Neural progenitor cell (in vitro differentiated cells): ENCODE results near the gene RPUSD1. TPM values are rescaled to one million over a fixed set of nuclear protein-coding genes. Genes with fewer than 3 reads are reported as not detected.

Source experiments
- DNase-seq: peaks from one replicate; pipeline ENCODE4 v3.0.0-alpha.2; 2016; ENCODE audit warnings: low spot score
- H2AFZ ChIP-seq: fragments of 200-600 bp; sonication (generic); replicated peaks from 2 replicates; pipeline ENCODE4 v1.6.1; 2016; ENCODE audit warnings: antibody characterized with exemption
- H3F3A ChIP-seq: fragments of 200-600 bp; sonication (generic); 2 replicates; pipeline ENCODE4 v1.6.1; 2016; ENCODE audit warnings: antibody characterized with exemption, low read depth
- H3K27ac ChIP-seq: fragments of 200-600 bp; sonication (generic); 2 replicates; pipeline ENCODE4 v1.5.1; 2016; ENCODE audit warnings: mild to moderate bottlenecking
- H3K27me3 ChIP-seq: fragments of 200-600 bp; sonication (generic); 2 replicates; pipeline ENCODE4 v1.6.1; 2016; ENCODE audit warnings: mild to moderate bottlenecking, moderate library complexity
- H3K36me3 ChIP-seq: fragments of 200-600 bp; sonication (generic); 2 replicates; pipeline ENCODE4 v1.5.1; 2016
- H3K4me1 ChIP-seq: fragments of 200-600 bp; sonication (generic); 2 replicates; pipeline ENCODE4 v1.6.1; 2016; ENCODE audit warnings: mixed run types
- H3K4me2 ChIP-seq: fragments of 200-600 bp; sonication (generic); 2 replicates; pipeline ENCODE4 v1.6.1; 2016
- H3K4me3 ChIP-seq: fragments of 200-600 bp; sonication (generic); 2 replicates; pipeline ENCODE4 v1.5.1; 2016
- H3K79me2 ChIP-seq: fragments of 200-600 bp; sonication (generic); 2 replicates; pipeline ENCODE4 v1.6.1; 2016; ENCODE audit warnings: low read depth
- H3K9ac ChIP-seq: fragments of 200-600 bp; sonication (generic); 2 replicates; pipeline ENCODE4 v1.6.1; 2016
- H3K9me3 ChIP-seq: fragments of 200-600 bp; sonication (generic); 2 replicates; pipeline ENCODE4 v1.5.1; 2016; ENCODE audit warnings: low read depth
- H4K20me1 ChIP-seq: fragments of 200-600 bp; sonication (generic); 2 replicates; pipeline ENCODE4 v1.6.1; 2016; ENCODE audit warnings: low read depth
- H3K27ac Mint-ChIP-seq: 3 replicates; pipeline ENCODE4 v1.8.0; 2021; ENCODE audit warnings: mixed read lengths
- H3K27me3 Mint-ChIP-seq: 2 replicates; pipeline ENCODE4 v1.8.0; 2022; ENCODE audit warnings: low read depth, mild to moderate bottlenecking, inconsistent platforms, moderate library complexity, mixed read lengths; ENCODE audit not compliant: insufficient read depth
- H3K36me3 Mint-ChIP-seq: 3 replicates; pipeline ENCODE4 v1.8.0; 2021; ENCODE audit warnings: mixed read lengths
- H3K4me1 Mint-ChIP-seq: 3 replicates; pipeline ENCODE4 v1.8.0; 2021; ENCODE audit warnings: mixed read lengths
- H3K4me3 Mint-ChIP-seq: 3 replicates; pipeline ENCODE4 v1.8.0; 2021; ENCODE audit warnings: mild to moderate bottlenecking, moderate library complexity, mixed read lengths
- H3K9me3 Mint-ChIP-seq: 3 replicates; pipeline ENCODE4 v1.8.0; 2020; ENCODE audit warnings: mixed read lengths
- EZH2 ChIP-seq: fragments of 200-600 bp; sonication (generic); IDR thresholded peaks from 2 replicates; pipeline ENCODE4 v1.6.1; 2017; ENCODE audit warnings: antibody characterized with exemption, mild to moderate bottlenecking, moderate library complexity
- EZH2phosphoT487 ChIP-seq: fragments of 200-600 bp; sonication (generic); IDR thresholded peaks from 2 replicates; pipeline ENCODE4 v1.6.1; 2017; ENCODE audit warnings: antibody characterized with exemption
- total RNA-seq: library from RNA; depleted of rRNA; stranded (reverse); fragments of >200 nt; gene quantifications from 2 replicates; pipeline ENCODE4 v1.2.3, GENCODE V29; 2015; ENCODE audit warnings: low replicate concordance
- TF ChIP-seq, protein P1 (sequence below): fragments of 200-600 bp; sonication (generic); IDR thresholded peaks from 2 replicates; pipeline ENCODE4 v1.5.1; 2017; ENCODE audit warnings: antibody characterized with exemption, mild to moderate bottlenecking

Gene RPUSD1
- total RNA-seq, 1 donor from 2014 or later, result 5.6 TPM

DNA sequence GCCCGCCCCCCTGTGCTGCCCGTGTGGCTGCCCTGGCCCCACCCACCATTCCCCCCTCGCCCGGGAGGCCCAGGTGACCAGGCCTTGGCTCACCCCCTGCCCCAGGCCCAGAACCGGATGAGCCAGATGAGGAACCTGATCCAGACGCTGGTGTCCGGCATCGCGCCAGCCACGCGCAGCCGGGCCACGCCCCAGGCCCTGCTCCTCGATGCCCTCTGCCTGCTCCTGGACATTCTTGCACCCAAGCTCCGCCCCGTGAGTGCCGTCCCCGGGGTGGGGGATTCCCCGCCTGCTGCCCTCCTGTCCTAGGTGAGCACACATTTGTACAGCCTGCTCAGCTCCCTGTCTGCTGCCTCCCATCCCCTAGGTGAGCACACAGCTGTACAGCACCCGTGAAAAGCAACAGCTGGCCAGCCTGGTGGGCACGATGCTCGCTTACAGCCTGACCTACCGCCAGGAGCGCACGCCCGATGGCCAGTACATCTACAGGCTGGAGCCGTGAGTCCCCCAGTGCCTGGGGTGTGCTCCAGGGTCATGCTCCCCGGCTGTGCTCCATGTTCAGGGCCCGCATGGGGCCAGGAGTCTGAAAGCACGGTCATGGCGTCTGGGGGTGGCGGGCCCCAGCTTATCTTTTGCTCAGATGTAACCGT is 7.5 kb upstream of the RPUSD1 start:
- H3K36me3 Mint-ChIP-seq, result peaks cover 9% of the 10 kb centered on the region
- H3K4me2 ChIP-seq, result no peak overlapping the region
- no peak overlapping the region for H3K27ac Mint-ChIP-seq
- peaks cover 5% of the 10 kb centered on the region for H3K27me3 Mint-ChIP-seq
- H3K9ac ChIP-seq, result no peak overlapping the region
- no peak overlapping the region for H3K27ac ChIP-seq
- no peak overlapping the region for H3K4me3 ChIP-seq
- no peak overlapping the region for H3K4me3 Mint-ChIP-seq
- DNase-seq, result no peak
- H3K9me3 ChIP-seq, result no peaks in the 10 kb centered on the region
- H3K9me3 Mint-ChIP-seq, result no peaks in the 10 kb centered on the region
- H3K36me3 ChIP-seq, result no peaks in the 10 kb centered on the region
- H4K20me1 ChIP-seq, result peaks cover 36% of the 10 kb centered on the region
- H2AFZ ChIP-seq, result no peak overlapping the region
- H3K4me1 Mint-ChIP-seq, result peaks cover 3% of the 10 kb centered on the region
- peaks cover 19% of the 10 kb centered on the region for H3K27me3 ChIP-seq
- H3K4me1 ChIP-seq, result peaks cover 10% of the 10 kb centered on the region
- no peaks in the 10 kb centered on the region for H3K79me2 ChIP-seq
- H3F3A ChIP-seq, result peaks cover 5% of the 10 kb centered on the region
- no peak for TF ChIP-seq EZH2phosphoT487
- TF ChIP-seq, protein P1, sequence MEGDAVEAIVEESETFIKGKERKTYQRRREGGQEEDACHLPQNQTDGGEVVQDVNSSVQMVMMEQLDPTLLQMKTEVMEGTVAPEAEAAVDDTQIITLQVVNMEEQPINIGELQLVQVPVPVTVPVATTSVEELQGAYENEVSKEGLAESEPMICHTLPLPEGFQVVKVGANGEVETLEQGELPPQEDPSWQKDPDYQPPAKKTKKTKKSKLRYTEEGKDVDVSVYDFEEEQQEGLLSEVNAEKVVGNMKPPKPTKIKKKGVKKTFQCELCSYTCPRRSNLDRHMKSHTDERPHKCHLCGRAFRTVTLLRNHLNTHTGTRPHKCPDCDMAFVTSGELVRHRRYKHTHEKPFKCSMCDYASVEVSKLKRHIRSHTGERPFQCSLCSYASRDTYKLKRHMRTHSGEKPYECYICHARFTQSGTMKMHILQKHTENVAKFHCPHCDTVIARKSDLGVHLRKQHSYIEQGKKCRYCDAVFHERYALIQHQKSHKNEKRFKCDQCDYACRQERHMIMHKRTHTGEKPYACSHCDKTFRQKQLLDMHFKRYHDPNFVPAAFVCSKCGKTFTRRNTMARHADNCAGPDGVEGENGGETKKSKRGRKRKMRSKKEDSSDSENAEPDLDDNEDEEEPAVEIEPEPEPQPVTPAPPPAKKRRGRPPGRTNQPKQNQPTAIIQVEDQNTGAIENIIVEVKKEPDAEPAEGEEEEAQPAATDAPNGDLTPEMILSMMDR, result no peak
- TF ChIP-seq EZH2, result no peak

DNA sequence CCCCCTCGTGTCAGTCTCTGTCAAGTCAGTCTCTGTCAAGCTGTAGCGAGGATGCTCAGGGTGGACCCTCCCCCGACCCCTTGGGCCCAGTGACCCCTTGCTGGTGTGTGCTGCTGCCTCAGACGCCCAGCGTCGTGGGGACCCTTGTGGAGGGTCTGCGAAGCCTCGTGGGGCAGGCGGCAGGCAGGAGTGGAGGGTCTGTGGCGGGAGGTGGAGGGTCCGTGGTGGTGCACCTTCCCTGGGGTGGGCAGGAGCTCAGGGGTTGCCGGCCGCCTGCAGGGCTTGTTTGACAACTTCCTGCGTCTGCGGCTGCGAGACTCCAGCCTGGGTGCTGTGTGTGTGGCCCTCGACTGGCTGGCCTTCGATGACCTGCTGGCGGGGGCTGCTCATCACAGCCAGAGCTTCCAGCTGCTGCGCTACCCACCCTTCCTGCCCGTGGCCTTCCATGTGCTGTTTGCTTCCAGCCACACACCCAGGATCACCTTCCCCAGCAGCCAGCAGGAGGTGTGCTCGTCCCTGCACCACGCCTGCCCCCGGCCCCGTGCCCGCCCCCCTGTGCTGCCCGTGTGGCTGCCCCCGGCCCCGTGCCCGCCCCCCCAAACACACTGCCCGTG is 6.8 kb upstream of the RPUSD1 start:
- H3K9me3 Mint-ChIP-seq, result no peaks in the 10 kb centered on the region
- no peak overlapping the region for H3K4me3 Mint-ChIP-seq
- no peaks in the 10 kb centered on the region for H3F3A ChIP-seq
- H3K79me2 ChIP-seq, result peaks cover 3% of the 10 kb centered on the region
- H3K9ac ChIP-seq, result no peak overlapping the region
- no peak overlapping the region for H3K4me3 ChIP-seq
- peaks cover 11% of the 10 kb centered on the region for H3K27me3 ChIP-seq
- peaks cover 33% of the 10 kb centered on the region for H4K20me1 ChIP-seq
- DNase-seq, result no peak
- H3K27me3 Mint-ChIP-seq, result peaks cover 5% of the 10 kb centered on the region
- no peaks in the 10 kb centered on the region for H3K36me3 ChIP-seq
- peaks cover 3% of the 10 kb centered on the region for H3K4me1 ChIP-seq
- peaks cover 9% of the 10 kb centered on the region for H3K36me3 Mint-ChIP-seq
- no peaks in the 10 kb centered on the region for H3K9me3 ChIP-seq
- H3K4me2 ChIP-seq, result no peak overlapping the region
- H3K4me1 Mint-ChIP-seq, result peaks cover 3% of the 10 kb centered on the region
- H3K27ac Mint-ChIP-seq, result no peak overlapping the region
- TF ChIP-seq EZH2phosphoT487 (no peak), EZH2 (no peak)
- TF ChIP-seq, protein P1, result no peak
- no peak overlapping the region for H3K27ac ChIP-seq
- no peak overlapping the region for H2AFZ ChIP-seq

DNA sequence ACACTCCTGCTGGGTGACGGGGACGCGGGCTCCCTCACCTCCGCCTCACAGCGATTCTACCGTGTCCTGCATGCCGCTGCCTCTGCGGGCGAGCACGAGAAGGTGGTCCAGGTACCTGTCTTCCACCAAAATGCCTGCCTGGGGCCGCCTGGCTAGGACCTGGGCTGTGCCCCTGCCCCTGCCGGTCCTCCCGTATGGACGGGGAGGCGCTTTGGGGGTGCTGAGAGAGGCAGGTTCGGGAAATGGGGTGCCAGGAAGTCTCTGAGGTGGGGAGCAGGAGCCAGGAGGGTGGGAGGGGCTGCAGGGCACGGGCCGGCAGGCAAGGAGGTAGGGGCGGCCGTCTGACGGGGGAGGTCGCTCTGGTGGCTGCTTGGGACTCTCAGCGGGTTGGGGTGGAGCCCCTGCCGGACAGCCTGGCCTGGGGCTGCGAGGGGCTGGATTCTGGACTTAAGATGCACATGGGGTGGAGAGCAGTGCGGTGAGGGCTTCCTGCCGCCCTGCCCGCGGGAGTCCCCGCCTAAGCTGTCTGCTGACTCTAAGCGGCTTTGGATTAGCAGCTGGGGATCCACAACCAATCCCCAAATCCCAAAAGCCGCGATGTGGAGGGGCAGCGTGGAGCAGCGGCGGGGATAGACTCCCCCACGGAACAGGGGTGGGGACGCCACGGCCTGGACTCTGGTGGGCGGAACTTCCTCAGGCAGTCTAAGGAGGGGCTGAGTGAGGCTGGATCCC is 6.1 kb upstream of the RPUSD1 start:
- H3K36me3 Mint-ChIP-seq, result peaks cover 9% of the 10 kb centered on the region
- H3K9me3 Mint-ChIP-seq, result no peaks in the 10 kb centered on the region
- no peak overlapping the region for H3K4me3 Mint-ChIP-seq
- TF ChIP-seq EZH2 (no peak), EZH2phosphoT487 (no peak)
- TF ChIP-seq, protein P1, result no peak
- peaks cover 10% of the 10 kb centered on the region for H3K79me2 ChIP-seq
- no peak overlapping the region for H3K4me2 ChIP-seq
- H3K27ac Mint-ChIP-seq, result no peak overlapping the region
- no peak overlapping the region for H2AFZ ChIP-seq
- H3K4me1 Mint-ChIP-seq, result peaks cover 3% of the 10 kb centered on the region
- H3K27ac ChIP-seq, result no peak overlapping the region
- no peaks in the 10 kb centered on the region for H3K36me3 ChIP-seq
- H3K9ac ChIP-seq, result no peak overlapping the region
- DNase-seq, result peak; percentile 58
- H4K20me1 ChIP-seq, result peaks cover 33% of the 10 kb centered on the region
- no peak overlapping the region for H3K4me3 ChIP-seq
- H3K4me1 ChIP-seq, result peaks cover 3% of the 10 kb centered on the region
- no peaks in the 10 kb centered on the region for H3K9me3 ChIP-seq
- H3K27me3 ChIP-seq, result peaks cover 4% of the 10 kb centered on the region
- no peaks in the 10 kb centered on the region for H3F3A ChIP-seq
- peaks cover 5% of the 10 kb centered on the region for H3K27me3 Mint-ChIP-seq
